ENCODE results near the gene TSHZ1. TPM values are rescaled to one million over a fixed set of nuclear protein-coding genes. Genes with fewer than 3 reads are reported as not detected.
A peak's percentile ranks its signal among the peaks of the same experiment; 100 is the strongest.

Gene TSHZ1
- total and polyA plus RNA-seq, 2 experiments from 2014 or later = 2.2 to 4.4 TPM

DNA sequence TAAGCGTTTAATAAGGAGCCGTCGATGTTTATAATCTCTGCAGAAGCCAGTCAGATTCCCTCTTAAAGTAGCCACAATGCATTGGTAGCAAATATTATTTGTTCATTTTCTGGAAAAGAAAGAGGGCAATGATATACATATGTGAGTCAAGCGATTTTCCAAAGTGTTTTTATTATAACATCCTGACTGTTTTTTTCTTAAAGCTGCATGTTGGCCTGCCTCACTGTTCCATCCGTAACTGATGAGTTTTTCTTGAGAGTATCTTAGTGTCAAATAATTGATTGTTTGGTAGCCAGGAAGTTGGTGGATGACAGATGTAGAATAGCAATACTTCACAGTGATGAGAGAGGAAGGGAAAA, 3.7 kb downstream of the TSHZ1 start:
- Histone ChIP-seq H3K9me2 (ENCODE audit: insufficient read depth) (no peaks in the 10 kb centered on the region), H3K9ac (no peak overlapping the region), H3K27me3 (replicated peaks; ENCODE audit: insufficient read depth) (no peaks in the 10 kb centered on the region), H3K9me3 (ENCODE audit: low read depth) (no peaks in the 10 kb centered on the region), H3K4me3 (peak overlapping the region; percentile 75; the same call in 1 of the 2 replicates), H3F3A (ENCODE audit: insufficient read depth) (peaks cover 23% of the 10 kb centered on the region; the same call in 1 of the 2 replicates), H3K79me2 (ENCODE audit: insufficient read depth) (peaks cover 74% of the 10 kb centered on the region), H3K27ac (no peak overlapping the region; the same call in 1 of the 2 replicates), H3K4me1 (ENCODE audit: insufficient read depth) (peaks cover 27% of the 10 kb centered on the region), H4K20me1 (ENCODE audit: insufficient read depth) (no peaks in the 10 kb centered on the region), H3K36me3 (ENCODE audit: low read depth) (no peaks in the 10 kb centered on the region), H2AFZ (peak overlapping the region; percentile 43), H3K4me2 (ENCODE audit: unreplicated experiment) (no peak overlapping the region)
- WGBS, 2 experiments (ENCODE audit: low coverage in 1 of 2, low lambda C conversion rate in 2 of 2, missing lambda C conversion rate in 2 of 2) = 35 to 38% methylated on average over 5 of the region's 5 CpGs
- TF ChIP-seq EZH2phosphoT487 (IDR thresholded peaks at IDR 0.05; ENCODE audit: insufficient read depth, low read depth) (no peak), EZH2 (IDR thresholded peaks at IDR 0.05; ENCODE audit: insufficient read depth, poor library complexity, severe bottlenecking) (no peak)
- in situ Hi-C loops (cut with MboI) = loop anchor here (25.0 kb wide), 1 partner anchor 552 kb away; no protein-coding TSS in a partner anchor
- DNase-seq = no peak

DNA sequence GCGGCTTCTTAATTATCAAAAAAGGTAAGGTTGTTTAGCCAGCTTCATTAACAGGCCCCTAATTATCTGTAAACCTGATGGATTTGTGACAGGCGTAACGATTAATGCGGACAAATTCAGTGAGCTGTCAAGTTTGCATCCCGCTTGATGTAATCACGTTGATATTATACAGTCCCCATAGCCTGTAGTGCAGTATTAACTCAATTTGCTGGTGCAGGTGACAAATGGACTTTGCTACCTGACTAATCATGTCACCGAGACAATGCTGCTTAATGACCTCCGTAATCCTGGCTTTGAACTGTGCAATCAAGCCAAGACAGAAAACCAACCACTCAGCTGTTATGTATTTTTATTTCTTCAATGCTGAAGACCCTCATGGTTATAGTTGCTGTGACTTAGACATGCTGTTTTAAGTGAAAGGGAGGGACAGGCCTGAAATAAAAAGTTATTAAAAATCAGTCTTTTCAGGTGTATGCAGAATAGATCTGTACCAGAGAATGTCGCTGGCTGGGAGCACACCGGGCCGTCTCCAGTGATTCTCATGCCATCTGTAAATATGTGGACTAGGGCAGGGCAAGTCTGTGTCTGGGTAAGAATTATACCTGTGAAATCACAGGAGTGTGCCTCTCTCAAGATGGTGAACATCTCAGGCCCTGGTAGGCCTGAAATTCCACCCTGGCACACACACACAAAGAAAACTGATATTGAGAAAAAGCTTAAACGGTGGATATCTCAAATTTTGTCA, 4.3 kb downstream of the TSHZ1 start:
- TF ChIP-seq EZH2 (IDR thresholded peaks at IDR 0.05; ENCODE audit: insufficient read depth, poor library complexity, severe bottlenecking) (no peak), EZH2phosphoT487 (IDR thresholded peaks at IDR 0.05; ENCODE audit: insufficient read depth, low read depth) (no peak)
- no peaks in the 10 kb centered on the region for H3K27me3 ChIP-seq (replicated peaks; ENCODE audit: insufficient read depth)
- H3K36me3 ChIP-seq (ENCODE audit: low read depth) = no peaks in the 10 kb centered on the region
- no peaks in the 10 kb centered on the region for H3K9me2 ChIP-seq (ENCODE audit: insufficient read depth)
- H2AFZ ChIP-seq = no peak overlapping the region
- H3K4me3 ChIP-seq = no peak overlapping the region
- no peak overlapping the region for H3K27ac ChIP-seq
- H3K9me3 ChIP-seq (ENCODE audit: low read depth) = no peaks in the 10 kb centered on the region
- H3F3A ChIP-seq (ENCODE audit: insufficient read depth) = peaks cover 23% of the 10 kb centered on the region; the same call in 1 of the 2 replicates
- H4K20me1 ChIP-seq (ENCODE audit: insufficient read depth) = no peaks in the 10 kb centered on the region
- H3K9ac ChIP-seq = no peak overlapping the region
- peaks cover 26% of the 10 kb centered on the region for H3K4me1 ChIP-seq (ENCODE audit: insufficient read depth)
- no peak for DNase-seq
- peaks cover 80% of the 10 kb centered on the region for H3K79me2 ChIP-seq (ENCODE audit: insufficient read depth)
- in situ Hi-C loops (cut with MboI) = loop anchor here (25.0 kb wide), 1 partner anchor 553 kb away; no protein-coding TSS in a partner anchor
- no peak overlapping the region for H3K4me2 ChIP-seq (ENCODE audit: unreplicated experiment)
- WGBS, 2 experiments (ENCODE audit: low coverage in 1 of 2, low lambda C conversion rate in 2 of 2, missing lambda C conversion rate in 2 of 2) = 93 to 94% methylated on average over 12 of the region's 12 CpGs

DNA sequence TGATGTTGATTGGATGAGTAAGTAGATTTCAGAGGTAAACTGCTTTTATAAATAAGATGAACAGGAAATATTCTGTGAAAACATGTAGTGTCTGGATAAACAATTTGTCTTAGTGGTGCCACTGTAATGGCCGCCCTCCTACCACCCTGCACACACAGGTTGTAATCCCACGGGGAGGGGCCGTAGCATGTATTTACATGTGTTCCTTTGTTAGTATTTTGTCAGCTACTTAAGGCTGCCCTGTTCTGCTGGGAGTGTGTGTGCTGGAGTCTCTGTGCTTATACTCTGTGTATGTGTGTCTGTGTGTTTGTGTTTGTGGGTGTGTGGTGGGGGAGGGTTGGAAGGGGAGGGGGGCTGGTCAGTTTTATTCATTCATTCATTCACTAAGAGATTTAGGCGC, 5.1 kb downstream of the TSHZ1 start:
- H3K4me2 ChIP-seq (ENCODE audit: unreplicated experiment) = no peak overlapping the region
- no peak overlapping the region for H3K27ac ChIP-seq
- H3K9ac ChIP-seq = no peak overlapping the region
- DNase-seq = no peak
- H3K79me2 ChIP-seq (ENCODE audit: insufficient read depth) = peaks cover 87% of the 10 kb centered on the region
- in situ Hi-C loops (cut with MboI) = loop anchor here (25.0 kb wide), 1 partner anchor 553 kb away; no protein-coding TSS in a partner anchor
- H3K9me2 ChIP-seq (ENCODE audit: insufficient read depth) = no peaks in the 10 kb centered on the region
- H2AFZ ChIP-seq = no peak overlapping the region
- peaks cover 17% of the 10 kb centered on the region; the same call in 1 of the 2 replicates for H3F3A ChIP-seq (ENCODE audit: insufficient read depth)
- WGBS, 2 experiments (ENCODE audit: low coverage in 1 of 2, low lambda C conversion rate in 2 of 2, missing lambda C conversion rate in 2 of 2) = 94 to 99% methylated on average over 4 of the region's 4 CpGs
- no peaks in the 10 kb centered on the region for H3K36me3 ChIP-seq (ENCODE audit: low read depth)
- TF ChIP-seq EZH2phosphoT487 (IDR thresholded peaks at IDR 0.05; ENCODE audit: insufficient read depth, low read depth) = no peak
- TF ChIP-seq EZH2 (IDR thresholded peaks at IDR 0.05; ENCODE audit: insufficient read depth, poor library complexity, severe bottlenecking) = no peak
- peaks cover 22% of the 10 kb centered on the region for H3K4me1 ChIP-seq (ENCODE audit: insufficient read depth)
- no peaks in the 10 kb centered on the region for H3K9me3 ChIP-seq (ENCODE audit: low read depth)
- H3K27me3 ChIP-seq (replicated peaks; ENCODE audit: insufficient read depth) = no peaks in the 10 kb centered on the region
- no peaks in the 10 kb centered on the region for H4K20me1 ChIP-seq (ENCODE audit: insufficient read depth)
- H3K4me3 ChIP-seq = no peak overlapping the region

DNA sequence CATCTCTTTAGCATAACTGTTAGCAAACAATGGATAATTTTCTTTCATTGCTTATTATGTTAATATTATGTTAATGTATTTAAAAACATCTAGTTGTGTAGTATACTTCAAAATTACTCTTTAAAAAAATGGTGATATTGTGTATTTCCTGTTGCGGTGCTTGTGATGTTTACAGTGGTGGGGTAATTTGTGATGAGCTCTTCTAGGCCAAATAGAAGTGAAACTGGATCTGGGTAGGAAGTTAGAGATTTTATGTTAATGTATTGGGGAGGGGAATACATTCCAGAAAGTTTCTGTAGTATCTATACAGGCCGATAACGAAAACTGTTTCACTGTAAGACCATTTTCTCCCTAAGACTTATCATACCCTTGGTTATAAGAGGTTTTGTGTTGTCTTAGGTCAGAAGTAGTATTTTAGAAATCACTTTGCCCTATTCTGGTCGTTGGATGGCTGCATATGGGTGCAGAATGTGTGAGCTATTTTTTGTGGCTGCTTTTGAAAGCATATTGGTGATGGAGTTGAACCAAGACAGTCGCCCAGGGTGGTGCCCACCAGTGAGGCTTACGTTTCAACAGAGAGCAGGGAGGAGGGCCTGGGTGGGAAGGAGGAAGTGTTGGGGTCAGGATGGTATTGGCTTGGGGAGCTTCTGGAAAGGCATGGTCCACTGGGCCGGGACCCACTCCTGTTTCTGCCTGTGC, 5.8 kb downstream of the TSHZ1 start:
- 77 to 79% methylated on average over 7 of the region's 7 CpGs for WGBS, 2 experiments (ENCODE audit: low coverage in 1 of 2, low lambda C conversion rate in 2 of 2, missing lambda C conversion rate in 2 of 2)
- no peaks in the 10 kb centered on the region for H3K27me3 ChIP-seq (replicated peaks; ENCODE audit: insufficient read depth)
- no peaks in the 10 kb centered on the region for H3K36me3 ChIP-seq (ENCODE audit: low read depth)
- H3K9me2 ChIP-seq (ENCODE audit: insufficient read depth) = no peaks in the 10 kb centered on the region
- no peaks in the 10 kb centered on the region for H3K9me3 ChIP-seq (ENCODE audit: low read depth)
- in situ Hi-C loops (cut with MboI) = loop anchor here (25.0 kb wide), 1 partner anchor 554 kb away; no protein-coding TSS in a partner anchor
- no peak for DNase-seq
- peaks cover 17% of the 10 kb centered on the region; the same call in 1 of the 2 replicates for H3F3A ChIP-seq (ENCODE audit: insufficient read depth)
- no peak overlapping the region for H3K4me2 ChIP-seq (ENCODE audit: unreplicated experiment)
- H4K20me1 ChIP-seq (ENCODE audit: insufficient read depth) = no peaks in the 10 kb centered on the region
- no peak overlapping the region for H3K4me3 ChIP-seq
- no peak overlapping the region for H2AFZ ChIP-seq
- H3K79me2 ChIP-seq (ENCODE audit: insufficient read depth) = peaks cover 94% of the 10 kb centered on the region
- peaks cover 29% of the 10 kb centered on the region for H3K4me1 ChIP-seq (ENCODE audit: insufficient read depth)
- TF ChIP-seq EZH2phosphoT487 (IDR thresholded peaks at IDR 0.05; ENCODE audit: insufficient read depth, low read depth) = no peak
- TF ChIP-seq EZH2 (IDR thresholded peaks at IDR 0.05; ENCODE audit: insufficient read depth, poor library complexity, severe bottlenecking) = no peak
- H3K9ac ChIP-seq = no peak overlapping the region
- H3K27ac ChIP-seq = no peak overlapping the region
